H1 (cell line): ENCODE data around the gene IL22RA2. TPM values are rescaled to one million over a fixed set of nuclear protein-coding genes. Genes with fewer than 3 reads are reported as not detected.

Experiments
- ATF3 ChIP-seq: IDR thresholded peaks from 2 replicates; pipeline ENCODE4 v1.6.1; 2011; ENCODE audit warnings: low read depth, mild to moderate bottlenecking, low read length; ENCODE audit not compliant: insufficient read depth
- BRCA1 ChIP-seq: IDR thresholded peaks from 2 replicates; pipeline ENCODE4 v1.6.1; 2012; ENCODE audit warnings: low read depth, low read length, improper control_type of control experiment
- CTCF ChIP-seq, 3 experiments: IDR thresholded peaks; 1 replicate in 2 of 3; 2 replicates in 1 of 3; pipeline versions ENCODE4 v1.5.1 to v1.6.1; 2011; ENCODE audit warnings: low read length in 3 of 3, mild to moderate bottlenecking in 3 of 3, inconsistent platforms in 2 of 3, low read depth in 1 of 3, moderate library complexity in 1 of 3; ENCODE audit not compliant: insufficient read depth in 1 of 3; ENCODE audit errors: control extremely low read depth in 1 of 3
- MAX ChIP-seq: IDR thresholded peaks from 2 replicates; pipeline ENCODE4 v1.6.1; 2012; ENCODE audit warnings: inconsistent platforms
- POU5F1 ChIP-seq: IDR thresholded peaks from 2 replicates; pipeline ENCODE4 v1.6.1; 2011; ENCODE audit warnings: low read depth, mild to moderate bottlenecking, low read length, moderate library complexity
- TAF7 ChIP-seq: optimal IDR thresholded peaks from 2 replicates; pipeline ENCODE3; 2011; ENCODE audit warnings: low read depth, mild to moderate bottlenecking, inconsistent platforms, low read length, moderate library complexity, borderline replicate concordance
- TCF12 ChIP-seq: IDR thresholded peaks from 2 replicates; pipeline ENCODE4 v1.6.1; 2011; ENCODE audit warnings: low read depth, mild to moderate bottlenecking, low read length
- polyA plus RNA-seq, 7 experiments: library from polyadenylated mRNA; depleted of rRNA in 3 of 7; stranded (reverse) in 5 of 7; unstranded in 2 of 7; fragments of >200 nt in 5 of 7; fragments of 200-250 nt in 2 of 7; gene quantifications; 1 replicate in 5 of 7; 2 replicates in 1 of 7; 4 replicates in 1 of 7; pipeline versions ENCODE4 v1.2.1 to v1.2.3, GENCODE V29; 2011 to 2013; ENCODE audit warnings: missing spikeins in 2 of 7, mixed read lengths in 2 of 7
- total RNA-seq: library from RNA; stranded (reverse); fragmentation: NEBNext Ultra II Directional; extraction: Animal tissue kit (Norgen Biotek cat#: 25700); gene quantifications from 2 replicates; pipeline ENCODE4 v1.2.1, GENCODE V29; 2021

IL22RA2 gene
- total and polyA plus RNA-seq, 2 of the 8 experiments (the other 6 are each of a cell fraction or from before 2014, with no cell fraction given), result not detected

GRCh38 chr6:137155830-137156229 lies 17.6 kb downstream of the IL22RA2 start (continued):
- TF ChIP-seq POU5F1, result no peak
- TF ChIP-seq ATF3, result no peak
- no peak for TF ChIP-seq TAF7
- no peak for TF ChIP-seq CTCF (IDR thresholded peaks at IDR 0.05; ENCODE audit: control extremely low read depth in 1 of 3, insufficient read depth in 1 of 3, low read depth in 1 of 3, low read length in 3 of 3)
- no peak for TF ChIP-seq BRCA1
- TF ChIP-seq MAX, result no peak
- no peak for TF ChIP-seq TCF12
- TF ChIP-seq, all 59 proteins: peak for 0
